Muscle layer of duodenum (tissue), 2 donors: ENCODE measurements around the gene COX7B2.

Experiments used
- H3K27ac ChIP-seq: one replicate; pipeline ENCODE4 v1.7.0; 2013; ENCODE audit warnings: mild to moderate bottlenecking, low read length
- H3K27me3 ChIP-seq: one replicate; pipeline ENCODE4 v1.7.0; 2013; ENCODE audit warnings: low read depth, mild to moderate bottlenecking, control low read depth, low read length
- H3K36me3 ChIP-seq, 2 donors: one replicate each; pipeline ENCODE4 v1.7.0; 2013; ENCODE audit warnings: low read length in 2 of 2, control low read depth in 1 of 2, mild to moderate bottlenecking in 1 of 2; ENCODE audit not compliant: insufficient read depth in 2 of 2, control insufficient read depth in 1 of 2
- H3K4me1 ChIP-seq, 2 donors: one replicate each; pipeline ENCODE4 v1.7.0; 2013; ENCODE audit warnings: low read length in 2 of 2, mild to moderate bottlenecking in 2 of 2, control low read depth in 1 of 2, moderate library complexity in 1 of 2; ENCODE audit not compliant: insufficient read depth in 2 of 2, control insufficient read depth in 1 of 2
- H3K4me3 ChIP-seq, 2 donors: one replicate each; pipeline ENCODE4 v1.7.0; 2013; ENCODE audit warnings: low read length in 2 of 2, low read depth in 1 of 2, mild to moderate bottlenecking in 1 of 2
- H3K9me3 ChIP-seq, 2 donors: one replicate each; pipeline ENCODE4 v1.7.0; 2013; ENCODE audit warnings: low read length in 2 of 2, control low read depth in 1 of 2, mild to moderate bottlenecking in 1 of 2; ENCODE audit not compliant: control insufficient read depth in 1 of 2
- donor health status: healthy.

The COX7B2 gene

GRCh38 chr4:46909078-46909477 is at the start of gene COX7B2:
COX7B2 (minus strand) TSS chr4:46909245; CDS start chr4:46735192, 174,053 bp downstream.
- Histone ChIP-seq H3K27ac (no peak within 1 kb of the TSS), H3K36me3 (no peaks in the 10 kb centered on the region), H3K9me3 (no peaks in the 10 kb centered on the region), H3K27me3 (no peaks in the 10 kb centered on the region), H3K4me3 (no peak within 1 kb of the TSS), H3K4me1 (no peaks in the 10 kb centered on the region)

- Histone ChIP-seq H3K4me3 (no peak overlapping the region), H3K9me3 (no peaks in the 10 kb centered on the region), H3K4me1 (no peaks in the 10 kb centered on the region), H3K27ac (no peak overlapping the region), H3K27me3 (no peaks in the 10 kb centered on the region), H3K36me3 (no peaks in the 10 kb centered on the region)
Measured at GRCh38 chr4:46956451-46956850, 47.4 kb upstream of the COX7B2 start.

DNA sequence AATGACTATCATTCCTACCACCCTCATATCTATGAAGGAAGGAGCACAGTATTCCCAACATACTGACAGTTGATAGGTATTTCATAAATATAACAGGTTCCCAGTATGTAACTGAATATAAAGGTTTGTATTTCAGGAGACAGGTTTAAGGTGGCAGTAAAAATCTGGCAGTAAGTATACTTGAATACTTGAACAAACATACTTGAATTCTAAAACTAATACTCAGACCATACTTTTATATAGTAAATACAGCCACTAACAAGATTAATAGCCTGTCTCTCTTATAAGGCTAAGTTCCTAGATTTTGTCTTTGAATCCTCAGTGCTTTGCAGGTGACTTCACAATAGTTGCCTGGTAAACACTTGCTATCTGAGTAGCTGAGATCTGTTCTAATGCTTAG is 46.6 kb upstream of the COX7B2 start:
- Histone ChIP-seq H3K4me3 (no peak overlapping the region), H3K4me1 (no peaks in the 10 kb centered on the region), H3K27me3 (no peaks in the 10 kb centered on the region)

DNA sequence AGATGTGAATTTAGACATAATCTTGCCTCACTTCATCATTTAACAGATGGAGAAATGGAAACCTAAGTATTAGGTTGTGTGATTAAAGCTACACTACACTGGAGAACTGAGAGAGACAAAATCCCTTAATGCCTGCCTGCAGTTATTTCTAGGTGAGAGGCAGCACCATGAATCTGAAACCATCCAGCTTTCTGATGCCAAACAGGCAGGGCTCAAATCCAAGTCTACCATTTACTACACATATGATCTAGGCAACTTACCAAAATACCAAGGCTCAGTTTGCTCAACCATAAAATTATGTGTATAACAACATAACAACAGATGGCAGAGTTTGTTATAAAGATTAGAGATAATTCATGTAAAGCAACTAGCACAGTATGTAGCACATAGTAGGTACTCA is 45.6 kb upstream of the COX7B2 start:
- Histone ChIP-seq H3K27me3 (no peaks in the 10 kb centered on the region), H3K4me1 (no peaks in the 10 kb centered on the region), H3K9me3 (no peaks in the 10 kb centered on the region), H3K4me3 (no peak overlapping the region), H3K27ac (no peak overlapping the region), H3K36me3 (no peaks in the 10 kb centered on the region)

More for the DNA sequence above, 46.6 kb upstream of the COX7B2 start:
- Histone ChIP-seq H3K9me3 (no peaks in the 10 kb centered on the region), H3K36me3 (no peaks in the 10 kb centered on the region), H3K27ac (no peak overlapping the region)

DNA sequence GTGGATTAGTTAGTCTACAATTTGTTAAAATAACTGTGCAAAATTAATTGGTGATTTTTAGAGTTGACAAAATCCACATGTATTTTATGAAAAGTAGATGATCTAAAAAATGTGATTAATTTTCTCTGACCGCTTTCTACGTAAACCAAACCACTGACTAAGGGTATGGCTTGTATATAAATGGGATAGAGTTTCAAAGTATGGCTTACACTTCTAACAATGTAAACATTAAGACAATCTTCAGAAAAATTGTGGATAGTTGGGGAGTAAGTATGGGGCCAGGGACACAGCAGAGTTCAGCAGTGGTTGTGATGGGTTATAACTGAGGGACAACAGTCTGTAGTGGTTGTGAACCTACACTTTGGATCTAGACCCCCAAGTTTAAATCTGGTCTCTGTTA is 44.5 kb upstream of the COX7B2 start:
- Histone ChIP-seq H3K27me3 (no peaks in the 10 kb centered on the region), H3K4me3 (no peak overlapping the region), H3K36me3 (no peaks in the 10 kb centered on the region), H3K9me3 (no peaks in the 10 kb centered on the region), H3K27ac (no peak overlapping the region), H3K4me1 (no peaks in the 10 kb centered on the region)

GRCh38 chr4:46952451-46952850 is 43.4 kb upstream of the COX7B2 start:
- no peak overlapping the region for H3K27ac ChIP-seq
- no peaks in the 10 kb centered on the region for H3K36me3 ChIP-seq
- H3K9me3 ChIP-seq, result no peaks in the 10 kb centered on the region
- H3K27me3 ChIP-seq, result no peaks in the 10 kb centered on the region
- no peak overlapping the region for H3K4me3 ChIP-seq
- H3K4me1 ChIP-seq, result no peaks in the 10 kb centered on the region

- Histone ChIP-seq H3K36me3 (no peaks in the 10 kb centered on the region), H3K9me3 (no peaks in the 10 kb centered on the region), H3K4me3 (no peak overlapping the region), H3K27ac (no peak overlapping the region), H3K4me1 (no peaks in the 10 kb centered on the region), H3K27me3 (no peaks in the 10 kb centered on the region)
Measured at GRCh38 chr4:46950826-46951225, 41.8 kb upstream of the COX7B2 start.

DNA sequence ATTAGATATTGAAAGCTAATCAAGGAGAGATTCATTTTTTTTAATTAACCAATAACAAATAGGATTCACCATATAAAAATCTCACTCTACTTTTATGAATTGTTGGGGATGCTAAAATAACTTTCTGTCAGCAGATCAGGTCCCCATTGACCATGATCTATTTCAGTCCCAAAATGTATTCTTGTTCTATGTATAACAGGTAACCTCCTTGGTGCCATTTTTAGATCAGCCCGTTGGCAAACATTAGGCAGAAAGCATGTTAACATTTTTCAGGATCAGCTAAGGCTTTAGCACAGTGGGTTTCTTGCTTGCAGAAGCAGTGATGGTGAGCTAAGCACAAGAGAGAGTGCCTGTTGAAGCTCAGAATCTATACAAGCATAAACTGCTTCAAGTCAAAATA is 40.8 kb upstream of the COX7B2 start:
- Histone ChIP-seq H3K36me3 (no peaks in the 10 kb centered on the region), H3K9me3 (no peaks in the 10 kb centered on the region), H3K4me1 (no peaks in the 10 kb centered on the region), H3K27me3 (no peaks in the 10 kb centered on the region), H3K27ac (no peak overlapping the region), H3K4me3 (no peak overlapping the region)

DNA sequence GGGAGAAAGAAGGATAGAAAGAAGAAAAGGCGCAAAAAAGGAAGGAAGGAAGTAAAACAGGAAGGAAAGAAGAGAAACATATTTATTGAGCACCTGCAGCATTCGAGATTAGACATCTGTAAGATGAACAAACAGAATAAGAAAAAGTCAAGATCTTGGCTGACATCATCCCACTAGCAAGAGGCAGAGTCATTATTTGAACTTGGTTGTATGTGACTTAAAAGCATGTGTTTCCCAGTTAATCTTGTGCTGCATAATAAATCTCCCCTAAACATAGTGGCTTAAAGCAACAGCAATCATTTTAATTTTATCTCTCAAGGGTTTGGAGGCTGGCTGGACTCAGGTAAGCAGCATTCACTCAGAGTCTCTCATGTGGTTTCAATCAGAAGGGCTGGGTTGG is 38.5 kb upstream of the COX7B2 start:
- H3K27me3 ChIP-seq, result no peaks in the 10 kb centered on the region
- no peak overlapping the region for H3K4me3 ChIP-seq
- no peaks in the 10 kb centered on the region for H3K9me3 ChIP-seq
- H3K36me3 ChIP-seq, result no peaks in the 10 kb centered on the region
- H3K4me1 ChIP-seq, result no peaks in the 10 kb centered on the region
- no peak overlapping the region for H3K27ac ChIP-seq

- Histone ChIP-seq H3K4me1 (no peaks in the 10 kb centered on the region), H3K4me3 (no peak overlapping the region), H3K9me3 (no peaks in the 10 kb centered on the region), H3K27me3 (no peaks in the 10 kb centered on the region), H3K36me3 (no peaks in the 10 kb centered on the region), H3K27ac (no peak overlapping the region)
Measured at GRCh38 chr4:46946919-46947536, 38.0 kb upstream of the COX7B2 start.

DNA sequence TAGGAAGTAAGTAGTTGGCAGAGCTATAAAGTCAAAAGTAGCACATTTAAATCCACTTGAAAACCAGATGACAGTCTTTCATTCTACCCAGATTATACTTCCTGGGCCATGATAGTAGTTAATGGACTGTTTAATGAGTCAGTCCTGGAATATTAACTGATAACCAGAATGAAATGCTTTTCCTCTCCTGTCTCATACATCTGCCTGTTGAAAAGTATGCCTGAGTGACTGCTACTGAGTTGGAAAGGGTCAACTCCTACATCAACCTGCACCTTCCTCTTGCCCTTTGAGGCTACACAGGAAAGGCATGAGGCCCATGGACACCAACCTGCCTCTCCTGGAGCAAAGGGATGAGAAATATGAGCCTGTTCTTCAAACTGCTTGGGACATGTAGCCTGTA is 36.0 kb upstream of the COX7B2 start:
- no peaks in the 10 kb centered on the region for H3K36me3 ChIP-seq
- no peak overlapping the region for H3K4me3 ChIP-seq
- H3K27me3 ChIP-seq, result no peaks in the 10 kb centered on the region
- H3K9me3 ChIP-seq, result no peaks in the 10 kb centered on the region
- no peaks in the 10 kb centered on the region for H3K4me1 ChIP-seq
- H3K27ac ChIP-seq, result no peak overlapping the region

DNA sequence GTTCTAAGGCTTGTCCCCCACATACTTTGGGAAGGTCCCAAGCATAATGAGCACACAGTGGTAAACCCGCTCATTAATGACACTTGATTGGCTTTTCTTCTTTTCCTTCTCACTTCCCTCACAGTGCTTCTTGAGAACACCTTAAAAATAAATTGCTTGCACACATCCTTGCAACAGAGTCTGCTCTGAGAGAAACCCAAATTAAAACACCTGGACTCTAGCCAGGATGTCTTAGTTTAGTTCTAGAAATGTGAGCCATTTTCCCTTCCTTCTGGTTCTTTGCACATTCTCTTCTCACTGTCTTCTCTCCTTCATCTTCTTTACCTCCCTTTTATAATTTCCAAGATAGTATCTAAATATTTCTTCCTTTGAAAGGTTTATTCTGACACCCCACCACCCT is 35.3 kb upstream of the COX7B2 start:
- H3K27me3 ChIP-seq, result no peaks in the 10 kb centered on the region
- H3K36me3 ChIP-seq, result no peaks in the 10 kb centered on the region
- no peak overlapping the region for H3K27ac ChIP-seq
- no peaks in the 10 kb centered on the region for H3K4me1 ChIP-seq
- H3K4me3 ChIP-seq, result no peak overlapping the region
- no peaks in the 10 kb centered on the region for H3K9me3 ChIP-seq
